ENCODE results near the gene RSL1D1.
"Not testable (repeated sequence)": the region's sequence is repeated elsewhere in the genome, so short reads cannot be mapped to it uniquely, and the experiment has no call there.

Gene RSL1D1

DNA sequence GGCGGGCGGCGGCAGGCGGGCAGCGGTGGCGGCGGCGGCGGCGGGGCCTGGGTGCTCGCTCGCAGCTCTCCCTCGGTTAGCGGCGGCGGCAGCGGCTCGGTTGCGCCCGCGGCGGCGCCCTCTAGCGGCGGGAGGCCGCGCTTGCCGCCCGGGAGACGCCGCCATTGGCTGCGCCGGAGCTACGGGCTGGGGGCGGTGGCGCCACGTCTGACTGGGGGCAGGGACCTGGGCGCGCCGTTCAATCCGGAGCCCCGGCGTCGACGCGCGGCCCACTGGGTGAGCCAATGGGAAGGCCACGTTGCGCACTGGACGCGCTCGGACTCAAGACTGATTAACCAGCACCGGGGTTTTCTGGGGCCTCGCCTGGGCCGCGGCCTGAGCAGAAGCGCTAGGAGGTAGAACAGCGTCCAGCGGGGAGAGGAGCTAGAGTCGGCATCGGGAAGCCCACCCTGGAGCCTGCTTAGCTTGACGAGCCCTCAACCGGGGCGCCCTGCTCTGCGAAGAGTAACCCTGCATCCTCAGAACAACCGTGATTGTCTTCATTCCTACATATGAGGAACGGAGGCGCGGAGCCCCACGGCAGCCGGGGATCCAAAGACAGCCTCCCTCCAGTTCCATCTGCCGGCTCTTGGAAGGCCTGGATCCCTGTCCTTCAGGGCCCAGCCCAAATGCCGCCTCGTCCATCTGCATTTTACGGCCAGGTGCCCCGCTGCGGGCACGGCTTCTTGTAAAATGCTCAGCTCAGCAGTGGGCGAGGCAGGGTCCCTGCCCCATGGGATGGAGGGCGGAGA, 54.0 kb downstream of the RSL1D1 start, which contains the start of gene ZC3H7A:
TSS of gene ZC3H7A (minus strand) at position 93 of the 791 bp plus-strand sequence. CDS start 14,904 bp downstream, outside the sequence.
- peak; percentile 94 to 95 for DNase-seq

- DNase-seq = peak in 1 of 2 donors; percentile 33
These were observed 54.8 kb downstream of the RSL1D1 start for GRCh38 chr16:11796227-11797165.

- DNase-seq = no peak
These were observed 55.5 kb downstream of the RSL1D1 start for GRCh38 chr16:11795887-11796226.

DNA sequence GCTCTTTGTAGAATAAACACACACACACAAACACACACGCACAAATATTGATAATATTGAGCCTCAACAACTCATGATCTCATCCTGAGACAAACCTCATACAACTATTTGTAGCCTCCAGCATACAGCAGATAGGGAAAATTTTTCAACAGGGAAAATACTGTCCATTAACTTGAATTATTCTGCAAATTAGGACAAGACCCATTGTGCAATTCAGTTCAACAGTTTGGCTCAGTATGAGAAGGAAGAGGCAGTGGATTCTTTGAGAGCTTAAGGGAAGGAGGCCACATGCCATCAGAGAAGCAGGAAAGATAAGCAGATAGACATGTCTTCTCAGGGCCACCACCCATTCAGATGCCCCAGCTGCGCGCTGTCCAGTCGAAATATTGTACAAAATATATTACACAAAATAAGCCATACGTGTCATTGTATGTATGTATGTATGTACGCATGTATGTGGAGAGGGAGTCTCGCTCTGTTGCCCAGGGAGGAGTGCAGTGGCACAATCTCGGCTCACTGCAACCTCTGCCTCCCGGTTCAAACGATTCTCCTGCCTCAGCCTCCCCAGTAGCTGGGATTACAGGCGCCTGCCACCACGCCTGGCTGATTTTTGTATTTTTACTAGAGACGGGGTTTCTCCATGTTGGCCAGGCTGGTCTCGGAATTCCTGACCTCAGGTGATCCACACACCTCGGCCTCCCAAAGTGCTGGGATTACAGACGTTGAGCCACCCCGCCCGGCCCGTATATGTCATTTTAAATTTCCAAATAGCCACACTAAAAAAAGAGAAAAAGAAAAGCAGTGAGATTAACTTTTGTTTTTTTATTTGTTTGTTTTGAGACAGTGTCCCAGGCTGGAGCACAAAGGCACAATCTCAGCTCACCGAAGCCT, 56.1 kb downstream of the RSL1D1 start:
- no peak for DNase-seq

- no peak for DNase-seq
These were observed 56.9 kb downstream of the RSL1D1 start for GRCh38 chr16:11794447-11794846.

DNA sequence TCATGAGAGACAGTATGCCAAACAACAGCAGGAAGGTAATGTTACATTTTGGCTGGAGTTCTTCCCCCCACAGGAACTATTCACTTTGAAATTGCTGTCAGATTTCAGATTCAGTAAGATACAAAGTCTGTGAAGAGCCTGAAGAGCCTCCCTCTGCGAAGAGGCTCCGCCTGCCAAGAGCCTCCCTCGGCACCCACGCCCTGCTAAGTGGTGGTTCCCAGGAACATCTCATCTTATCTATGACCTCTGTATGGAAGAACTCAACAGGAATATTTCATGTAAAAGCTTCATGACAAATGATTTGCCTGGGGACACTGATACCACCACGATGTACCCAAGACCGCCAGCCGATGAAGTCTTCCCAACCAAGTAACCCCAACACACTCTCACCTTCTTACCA, 57.5 kb downstream of the RSL1D1 start:
- DNase-seq = no peak

- no peak for DNase-seq
These were observed 58.7 kb downstream of the RSL1D1 start for GRCh38 chr16:11792410-11793241.

DNA sequence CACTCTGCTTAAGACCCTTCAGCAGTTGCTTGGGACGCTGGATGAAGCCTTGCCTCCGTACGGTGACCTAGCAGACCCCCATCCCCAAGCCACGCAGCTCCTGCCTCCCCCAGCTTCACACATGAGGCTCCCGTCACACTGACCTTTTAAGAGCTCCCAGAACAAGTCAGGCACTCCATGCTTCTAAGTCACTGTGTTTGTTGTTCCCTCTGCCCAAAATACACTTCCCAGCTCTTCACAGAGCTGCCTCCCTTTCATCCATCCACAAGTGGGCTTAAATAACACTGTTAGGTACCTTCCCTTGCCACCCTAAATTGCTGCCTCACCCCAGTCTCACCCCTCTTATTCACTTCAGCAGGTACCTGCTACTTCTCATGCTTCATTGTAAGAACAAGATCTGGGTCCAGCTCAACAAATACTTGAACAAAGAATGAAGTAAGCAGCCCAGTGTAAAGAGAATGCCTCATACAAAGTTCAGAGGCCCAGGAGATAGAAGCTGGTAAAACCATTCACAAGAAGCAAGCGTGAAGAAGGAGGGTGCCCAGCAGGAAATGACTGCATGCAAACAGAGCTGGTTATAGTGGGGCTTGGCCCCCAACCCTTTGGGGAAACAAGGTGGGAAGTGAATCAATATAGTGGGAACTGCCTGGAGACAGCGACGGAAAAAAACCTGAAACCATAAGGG, 60.1 kb downstream of the RSL1D1 start:
- no peak for DNase-seq

DNA sequence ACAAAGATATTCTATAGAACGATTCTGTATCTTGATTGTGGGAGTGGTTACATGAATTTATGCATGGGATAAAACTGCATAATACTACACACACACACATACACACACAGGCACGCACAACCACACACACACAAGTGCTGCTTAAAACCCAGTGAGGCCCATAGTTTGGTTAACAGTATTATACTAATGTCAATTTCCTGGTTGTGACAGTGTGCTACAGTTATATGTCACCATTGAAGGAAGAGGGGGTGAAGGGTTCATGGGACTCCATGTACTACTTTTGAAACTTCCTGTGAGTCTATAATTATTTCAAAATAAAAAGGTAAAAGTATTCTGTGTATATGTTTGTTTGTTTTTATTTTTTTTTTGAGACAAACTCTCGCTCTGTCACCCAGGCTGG, 62.4 kb downstream of the RSL1D1 start:
- no peak for DNase-seq

DNA sequence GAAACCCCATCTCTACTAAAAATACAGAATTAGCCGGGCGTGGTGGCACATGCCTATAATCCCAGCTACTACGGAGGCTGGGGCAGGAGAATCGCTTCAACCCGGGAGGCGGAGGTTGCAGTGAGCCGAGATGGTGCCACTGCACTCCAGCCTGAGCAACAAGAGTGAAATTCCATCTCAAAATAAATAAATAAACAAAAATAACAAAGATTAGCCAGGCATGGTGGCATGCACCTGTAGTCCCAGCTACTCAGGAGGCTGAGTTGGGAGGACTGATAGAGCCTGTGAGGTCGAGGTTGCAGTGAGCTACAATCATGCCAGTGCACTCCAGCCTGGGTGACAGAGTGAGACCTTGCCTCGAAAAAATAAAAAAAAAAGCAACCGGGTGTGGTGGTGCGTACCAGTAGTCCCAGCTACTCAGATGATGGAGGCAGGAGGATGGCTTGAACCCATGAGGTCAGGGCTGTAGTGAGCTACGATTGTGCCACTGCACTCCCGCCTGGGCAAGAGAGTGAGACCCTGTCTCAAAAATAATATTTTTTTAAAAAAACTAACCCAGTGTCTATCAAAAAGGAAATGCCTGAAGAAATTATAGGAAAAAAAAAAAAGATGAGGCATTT, 66.3 kb downstream of the RSL1D1 start:
- DNase-seq = not testable (repeated sequence)

GRCh38 chr16:11784381-11784780, 67.0 kb downstream of the RSL1D1 start:
- DNase-seq = not testable (repeated sequence)

DNA sequence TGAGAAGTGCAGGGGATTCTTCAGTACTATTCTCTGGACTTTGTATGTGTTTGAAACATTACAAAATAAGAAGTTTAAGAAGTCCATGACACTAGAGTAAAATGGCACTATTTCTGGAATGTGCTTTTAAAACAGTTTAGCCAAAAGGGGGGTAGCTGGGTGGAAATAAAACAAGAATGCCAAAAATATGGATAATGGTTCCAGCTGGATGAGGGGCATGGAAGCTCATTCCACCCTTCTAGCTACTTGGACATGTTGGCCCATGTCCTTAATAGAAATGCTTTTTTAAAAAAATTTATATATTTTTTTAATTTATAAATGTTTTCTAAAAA, 67.3 kb downstream of the RSL1D1 start:
- no peak for DNase-seq

All from hippocampal formation (tissue), 2 donors.